ENCODE results near the gene SERGEF.

Gene SERGEF

GRCh38 chr11:17972987-17973386, 39.9 kb downstream of the SERGEF start:
- ChIA-PET CTCF (interaction anchor here (0.7 to 15.1 kb wide), 31 partner anchors 9 to 591 kb away, joined by 3 to 570 read pairs (median 4); partner anchors contain the start of gene KCNC1), POLR2A (interaction anchor here (0.7 to 1.3 kb wide), 2 partner anchors 19 to 242 kb away, joined by 3 to 5 read pairs; no protein-coding TSS in a partner anchor)
- H3K4me3 ChIP-seq (ENCODE audit: low read depth, low read length), result no peak overlapping the region
- peak; percentile 46 for DNase-seq (ENCODE audit: low read depth, low spot score)
- TF ChIP-seq, protein P1, sequence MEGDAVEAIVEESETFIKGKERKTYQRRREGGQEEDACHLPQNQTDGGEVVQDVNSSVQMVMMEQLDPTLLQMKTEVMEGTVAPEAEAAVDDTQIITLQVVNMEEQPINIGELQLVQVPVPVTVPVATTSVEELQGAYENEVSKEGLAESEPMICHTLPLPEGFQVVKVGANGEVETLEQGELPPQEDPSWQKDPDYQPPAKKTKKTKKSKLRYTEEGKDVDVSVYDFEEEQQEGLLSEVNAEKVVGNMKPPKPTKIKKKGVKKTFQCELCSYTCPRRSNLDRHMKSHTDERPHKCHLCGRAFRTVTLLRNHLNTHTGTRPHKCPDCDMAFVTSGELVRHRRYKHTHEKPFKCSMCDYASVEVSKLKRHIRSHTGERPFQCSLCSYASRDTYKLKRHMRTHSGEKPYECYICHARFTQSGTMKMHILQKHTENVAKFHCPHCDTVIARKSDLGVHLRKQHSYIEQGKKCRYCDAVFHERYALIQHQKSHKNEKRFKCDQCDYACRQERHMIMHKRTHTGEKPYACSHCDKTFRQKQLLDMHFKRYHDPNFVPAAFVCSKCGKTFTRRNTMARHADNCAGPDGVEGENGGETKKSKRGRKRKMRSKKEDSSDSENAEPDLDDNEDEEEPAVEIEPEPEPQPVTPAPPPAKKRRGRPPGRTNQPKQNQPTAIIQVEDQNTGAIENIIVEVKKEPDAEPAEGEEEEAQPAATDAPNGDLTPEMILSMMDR (IDR thresholded peaks at IDR 0.05; ENCODE audit: insufficient read depth, low read length, missing control alignments), result peak; percentile 89

DNA sequence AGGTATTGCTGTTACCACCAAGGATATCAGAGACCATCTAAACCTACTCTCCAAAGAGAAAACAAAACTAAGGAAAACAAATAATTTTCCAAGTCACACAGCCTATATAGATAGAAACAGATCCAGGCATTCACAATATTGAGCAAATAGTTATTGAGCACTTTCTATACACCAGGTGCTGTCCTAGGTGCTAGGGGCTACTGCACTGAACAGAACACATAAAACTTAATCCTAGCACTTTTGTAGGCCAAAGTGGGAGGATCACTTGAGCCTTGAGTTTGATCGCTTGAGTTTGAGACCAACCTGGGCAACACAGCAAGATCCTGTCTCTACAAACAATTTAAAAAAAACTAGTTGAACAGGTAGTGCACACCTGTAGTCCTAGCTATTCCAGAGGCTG, 44.6 kb downstream of the SERGEF start:
- no peak for DNase-seq (ENCODE audit: low read depth, low spot score)
- CTCF ChIA-PET, result interaction anchor here (1.2 to 6.2 kb wide), 4 partner anchors 14 to 237 kb away, joined by 3 to 72 read pairs (median 7); no protein-coding TSS in a partner anchor
- TF ChIP-seq, protein P1 (IDR thresholded peaks at IDR 0.05; ENCODE audit: insufficient read depth, low read length, missing control alignments), result no peak
- H3K4me3 ChIP-seq (ENCODE audit: low read depth, low read length), result no peak overlapping the region
- POLR2A ChIA-PET, result no interaction called here

- DNase-seq (ENCODE audit: low read depth, low spot score), result no peak
- TF ChIP-seq, protein P1 (IDR thresholded peaks at IDR 0.05; ENCODE audit: insufficient read depth, low read length, missing control alignments), result no peak
- ChIA-PET POLR2A (no interaction called here), CTCF (interaction anchor here (1.2 to 2.9 kb wide), 4 partner anchors 10 to 237 kb away, joined by 3 to 28 read pairs (median 8); no protein-coding TSS in a partner anchor)
- H3K4me3 ChIP-seq (ENCODE audit: low read depth, low read length), result no peak overlapping the region
Observed at GRCh38 chr11:17967661-17968060, 45.2 kb downstream of the SERGEF start.

DNA sequence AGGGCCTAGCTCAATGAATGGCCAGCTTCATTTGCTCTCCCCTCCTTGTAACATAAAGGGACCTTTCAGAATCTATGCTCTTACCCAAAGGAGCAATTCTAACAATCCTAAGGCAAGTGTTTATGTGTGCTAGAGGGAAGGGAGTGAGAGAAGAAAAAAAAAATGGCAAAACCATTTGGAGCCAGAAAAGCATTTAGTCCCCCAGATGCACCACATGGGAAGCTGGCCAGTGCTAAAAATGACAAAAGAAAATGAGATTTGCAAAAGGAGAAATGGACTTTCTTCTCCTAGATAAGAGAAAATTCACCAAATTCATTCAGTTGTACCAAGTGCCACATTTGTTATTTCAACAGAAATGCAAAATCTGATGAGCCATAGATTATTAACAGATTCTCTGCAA, 52.8 kb downstream of the SERGEF start:
- ChIA-PET POLR2A (no interaction called here), CTCF (interaction anchor here (1.6 to 5.4 kb wide), 3 partner anchors 13 to 21 kb away, joined by 5 to 37 read pairs (median 9); no protein-coding TSS in a partner anchor)
- TF ChIP-seq, protein P1 (IDR thresholded peaks at IDR 0.05; ENCODE audit: insufficient read depth, low read length, missing control alignments), result no peak
- H3K4me3 ChIP-seq (ENCODE audit: low read depth, low read length), result no peak overlapping the region
- no peak for DNase-seq (ENCODE audit: low read depth, low spot score)

DNA sequence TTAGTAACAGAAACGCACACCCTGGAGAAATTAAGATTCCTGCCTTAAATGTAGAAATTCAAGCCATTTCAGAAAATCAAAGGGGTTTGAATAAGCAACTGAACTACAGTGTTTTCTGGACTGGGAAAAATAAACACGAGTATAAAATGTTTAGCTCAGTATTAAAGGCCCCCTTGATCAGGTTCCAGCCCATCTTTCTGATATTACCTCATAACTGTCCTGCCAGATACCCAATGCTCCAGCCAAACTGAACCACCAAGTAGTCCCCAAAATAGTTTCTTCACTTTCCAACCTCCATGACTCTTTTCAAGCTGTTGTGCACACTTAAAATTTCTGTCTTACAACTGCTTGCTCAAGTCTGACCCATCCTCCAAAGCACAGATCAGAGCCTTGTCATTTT, 54.4 kb downstream of the SERGEF start:
- no peak overlapping the region for H3K4me3 ChIP-seq (ENCODE audit: low read depth, low read length)
- TF ChIP-seq, protein P1 (IDR thresholded peaks at IDR 0.05; ENCODE audit: insufficient read depth, low read length, missing control alignments), result no peak
- ChIA-PET POLR2A (no interaction called here), CTCF (interaction anchor here (5.4 kb wide), 1 partner anchor 19 kb away, joined by 37 read pairs; no protein-coding TSS in a partner anchor)
- DNase-seq (ENCODE audit: low read depth, low spot score), result no peak

DNA sequence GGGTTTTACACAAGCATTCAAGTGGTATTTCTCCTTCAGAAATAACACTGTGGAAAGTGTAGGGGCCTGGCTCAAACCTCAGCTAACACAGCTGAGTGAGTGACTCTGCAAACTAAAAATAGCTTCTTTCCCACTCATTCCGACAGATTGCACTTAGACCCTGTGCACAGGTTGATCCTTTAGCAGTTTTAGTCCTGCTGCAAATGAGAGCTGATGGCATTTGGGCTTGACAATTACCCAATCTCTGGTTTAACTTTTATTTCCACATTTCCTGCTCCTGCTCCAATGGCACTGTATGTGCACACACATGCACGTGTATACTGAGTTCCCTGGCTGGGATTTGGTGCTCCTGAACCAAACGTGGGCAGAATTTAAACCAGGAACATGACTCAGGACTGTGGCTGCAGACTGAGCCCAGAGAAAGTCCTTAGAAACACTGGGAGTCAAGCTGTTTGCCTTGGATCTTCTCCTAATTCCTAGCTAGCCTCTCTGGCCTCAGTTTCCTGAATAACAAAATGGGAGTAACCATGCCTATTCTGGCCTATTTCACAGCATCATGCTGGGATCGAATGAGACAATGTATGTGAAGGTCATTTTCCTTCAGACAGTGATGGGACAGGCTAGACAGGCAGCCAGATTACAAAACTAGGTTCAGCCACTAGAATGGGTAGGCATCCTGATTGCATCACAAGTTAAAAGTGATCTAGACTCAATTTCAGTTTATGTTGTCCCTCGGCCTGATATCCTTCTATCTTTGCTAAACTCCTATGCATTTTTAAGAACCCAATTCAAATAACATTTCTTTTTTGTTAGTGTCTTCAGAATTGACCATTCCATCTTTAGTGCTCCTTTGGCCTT, 58.2 kb downstream of the SERGEF start:
- no peak for DNase-seq (ENCODE audit: low read depth, low spot score)
- CTCF ChIA-PET, result interaction anchor here (1.0 to 1.5 kb wide), 3 partner anchors 19 to 224 kb away, joined by 4 to 7 read pairs (median 4); no protein-coding TSS in a partner anchor
- no peak overlapping the region for H3K4me3 ChIP-seq (ENCODE audit: low read depth, low read length)
- TF ChIP-seq, protein P1 (IDR thresholded peaks at IDR 0.05; ENCODE audit: insufficient read depth, low read length, missing control alignments), result no peak
- POLR2A ChIA-PET, result interaction anchor here (0.7 kb wide), 1 partner anchor 18 kb away, joined by 3 read pairs; no protein-coding TSS in a partner anchor

Data from AG04449 (cell line).